Testis (tissue), 3 donors: ENCODE results near the gene WNK2. TPM values are rescaled to one million over a fixed set of nuclear protein-coding genes. Genes with fewer than 3 reads are reported as not detected.

Source experiments
- DNase-seq: peaks from one replicate; pipeline ENCODE4 v3.0.0-alpha.2; 2019
- H3K27ac ChIP-seq, 2 donors: fragments of 200-600 bp; sonication (generic); one replicate each; pipeline ENCODE4 v1.5.1; 2019
- H3K27me3 ChIP-seq: fragments of 200-600 bp; sonication (generic); one replicate; pipeline ENCODE4 v1.5.1; 2019
- H3K36me3 ChIP-seq: fragments of 200-600 bp; sonication (generic); one replicate; pipeline ENCODE4 v1.5.1; 2017; ENCODE audit warnings: low read depth; ENCODE audit errors: missing control alignments
- H3K4me1 ChIP-seq: fragments of 200-600 bp; sonication (generic); one replicate; pipeline ENCODE4 v1.5.1; 2019
- H3K4me3 ChIP-seq, 2 donors: fragments of 200-600 bp; sonication (generic); one replicate each; pipeline ENCODE4 v1.5.1; 2017 to 2019
- H3K9me3 ChIP-seq: fragments of 200-600 bp; sonication (generic); one replicate; pipeline ENCODE4 v1.5.1; 2017
- CTCF ChIP-seq, 3 experiments: fragments of 450-650 bp in 2 of 3; fragments of 200-600 bp in 1 of 3; sonication (generic) in 1 of 3; IDR thresholded peaks; one replicate each; pipeline ENCODE4 v1.5.1; 2016 to 2019; ENCODE audit warnings: antibody characterized with exemption in 3 of 3, mild to moderate bottlenecking in 2 of 3, moderate library complexity in 1 of 3
- POLR2A ChIP-seq: fragments of 450-650 bp; IDR thresholded peaks from one replicate; pipeline ENCODE4 v1.6.1; 2017; ENCODE audit warnings: antibody characterized with exemption, mild to moderate bottlenecking, moderate library complexity
- WGBS, 2 donors: methylation state at CpG; one replicate each; pipeline ENCODE4 v1.1.5; 2018; 5-methylcytosine and 5-hydroxymethylcytosine counted together
- intact Hi-C: fragments of 100-400 bp; cut with DNase I; formaldehyde crosslinking; loops from one replicate; pipeline ENCODE4 v1.15.1; 2023; ENCODE audit warnings: low total_unique reads
- polyA plus RNA-seq: library from polyadenylated mRNA; stranded (reverse); fragments of 350-450 nt; fragmentation: Illumina TruSeq; extraction: RNeasy Lipid Tissue Mini Kit (QIAGEN cat#74804); gene quantifications from one replicate; pipeline ENCODE4 v1.2.3, GENCODE V29; 2014; ENCODE audit warnings: low read depth, low replicate concordance; ENCODE audit not compliant: insufficient read depth
- total RNA-seq, 2 donors: library from RNA; depleted of rRNA; stranded (reverse); fragments of >200 nt; gene quantifications; one replicate each; pipeline ENCODE4 v1.2.3, GENCODE V29; 2016

Gene WNK2
- total and polyA plus RNA-seq, 3 donors from 2014 or later, result 29.0 to 91.1 (median 50.5) TPM

DNA sequence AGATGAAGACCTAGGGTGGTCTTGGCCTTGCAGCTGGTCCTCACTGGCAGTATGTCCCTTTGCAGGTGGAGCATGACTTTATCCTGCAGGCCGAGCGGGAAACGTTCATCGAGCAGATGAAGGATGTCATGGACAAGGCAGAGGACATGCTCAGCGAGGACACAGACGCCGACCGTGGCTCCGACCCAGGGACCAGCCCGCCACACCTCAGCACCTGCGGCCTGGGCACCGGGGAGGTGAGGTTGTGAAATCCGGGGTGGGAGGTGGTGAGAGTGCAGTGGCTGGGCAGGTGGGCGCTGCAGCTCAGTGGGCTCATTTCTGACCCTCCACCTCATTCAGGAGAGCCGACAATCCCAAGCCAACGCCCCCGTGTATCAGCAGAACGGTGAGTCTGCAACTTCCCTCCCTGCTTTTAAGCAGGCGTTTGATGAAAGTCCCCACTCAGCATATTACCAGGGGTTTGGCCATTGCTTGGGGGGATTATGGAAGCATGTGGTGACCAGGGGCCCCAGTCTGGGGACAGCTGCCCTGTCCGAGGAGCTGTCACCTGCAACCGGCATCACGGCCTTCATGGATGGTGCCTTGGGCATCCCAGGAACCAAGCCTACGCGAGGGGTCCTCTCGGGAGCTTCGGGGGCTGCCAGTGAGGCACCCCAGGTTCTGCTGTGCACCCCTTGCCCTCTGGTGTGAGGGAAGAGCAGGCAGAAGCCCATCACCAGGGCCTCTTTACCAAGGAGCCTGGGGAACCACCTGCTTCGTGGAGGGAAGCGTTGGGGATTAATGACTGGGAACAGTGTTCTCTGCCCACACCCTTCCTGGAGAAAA lies 84.0 kb downstream of the WNK2 start:
- intact Hi-C loops, result no loop called here
- H3K27me3 ChIP-seq, result no peaks in the 10 kb centered on the region
- no peak overlapping the region for H3K27ac ChIP-seq
- 93 to 94% methylated on average over 12 to 28 of the region's 28 CpGs for WGBS, 2 donors
- H3K4me3 ChIP-seq, result no peak overlapping the region
- H3K36me3 ChIP-seq, result no peaks in the 10 kb centered on the region
- TF ChIP-seq POLR2A (no peak), CTCF (IDR thresholded peaks at IDR 0.05) (no peak)
- no peaks in the 10 kb centered on the region for H3K9me3 ChIP-seq
- DNase-seq, result no peak
- no peaks in the 10 kb centered on the region for H3K4me1 ChIP-seq

DNA sequence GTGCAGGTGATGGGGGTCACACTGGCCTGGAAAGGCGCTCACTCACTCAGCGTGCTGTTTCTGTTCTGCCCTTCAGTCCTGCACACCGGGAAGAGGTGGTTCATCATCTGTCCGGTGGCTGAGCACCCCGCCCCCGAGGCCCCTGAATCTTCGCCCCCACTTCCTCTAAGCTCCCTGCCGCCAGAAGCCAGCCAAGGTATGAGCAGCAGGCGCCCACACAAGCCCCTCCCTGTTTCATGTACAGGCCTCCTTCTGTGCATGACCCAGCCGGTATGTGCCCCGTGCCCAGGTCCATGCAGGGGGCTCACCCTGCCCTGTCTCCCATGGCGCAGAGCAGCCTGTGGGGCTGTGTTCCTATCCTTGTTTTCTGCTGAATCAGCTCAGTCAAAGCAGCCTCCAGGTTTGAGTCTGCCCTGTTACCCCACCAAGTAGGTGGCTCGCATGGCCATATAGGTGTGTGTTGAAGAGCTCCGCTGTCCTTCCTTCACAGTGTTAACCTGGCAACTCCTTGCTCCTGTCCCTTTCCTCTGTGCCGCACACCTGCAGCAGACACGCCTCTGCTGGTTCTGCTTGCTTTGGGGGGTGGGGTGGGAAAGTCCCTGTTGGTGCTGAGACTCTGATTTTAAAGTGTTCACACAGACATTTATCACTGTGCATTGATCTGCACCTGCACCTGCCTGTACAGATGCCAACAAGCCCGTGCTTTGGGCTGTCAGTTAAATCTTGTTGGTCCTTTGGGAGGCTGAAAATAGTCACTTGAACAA lies 84.8 kb downstream of the WNK2 start:
- no peaks in the 10 kb centered on the region for H3K36me3 ChIP-seq
- H3K4me3 ChIP-seq, result no peak overlapping the region
- 89 to 92% methylated on average over 12 to 17 of the region's 17 CpGs for WGBS, 2 donors
- TF ChIP-seq CTCF (IDR thresholded peaks at IDR 0.05) (no peak), POLR2A (no peak)
- no peaks in the 10 kb centered on the region for H3K9me3 ChIP-seq
- DNase-seq, result no peak
- no peaks in the 10 kb centered on the region for H3K27me3 ChIP-seq
- H3K27ac ChIP-seq, result no peak overlapping the region
- H3K4me1 ChIP-seq, result no peaks in the 10 kb centered on the region
- intact Hi-C loops, result no loop called here

DNA sequence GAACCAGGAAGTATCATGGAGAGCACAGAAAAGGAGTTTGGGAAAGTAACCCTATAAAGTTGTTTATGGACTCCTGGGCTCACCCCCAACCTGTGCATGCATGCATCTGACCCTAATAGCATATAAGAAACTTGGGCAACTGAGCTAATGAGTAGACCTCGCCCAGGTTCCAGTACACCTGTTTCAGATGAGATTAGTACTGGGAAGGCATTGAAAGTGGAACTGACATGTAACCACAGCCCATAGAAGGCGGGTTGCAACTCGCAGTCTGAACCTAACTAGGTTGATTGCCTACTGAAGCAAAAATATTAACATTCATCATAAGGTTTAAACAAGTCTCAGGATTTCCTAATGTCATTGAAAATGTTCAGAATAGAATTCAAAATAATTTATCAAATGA lies 87.0 kb downstream of the WNK2 start:
- TF ChIP-seq POLR2A (no peak), CTCF (IDR thresholded peaks at IDR 0.05) (no peak)
- H3K27me3 ChIP-seq, result no peaks in the 10 kb centered on the region
- H3K36me3 ChIP-seq, result no peaks in the 10 kb centered on the region
- no peaks in the 10 kb centered on the region for H3K4me1 ChIP-seq
- 96 to 97% methylated on average over 3 of the region's 3 CpGs for WGBS, 2 donors
- DNase-seq, result no peak
- no peak overlapping the region for H3K27ac ChIP-seq
- H3K4me3 ChIP-seq, result no peak overlapping the region
- no peaks in the 10 kb centered on the region for H3K9me3 ChIP-seq
- intact Hi-C loops, result no loop called here

- no peak for TF ChIP-seq POLR2A
- no peak for TF ChIP-seq CTCF (IDR thresholded peaks at IDR 0.05)
- Histone ChIP-seq H3K27ac (no peak overlapping the region), H3K9me3 (no peaks in the 10 kb centered on the region), H3K4me1 (no peaks in the 10 kb centered on the region), H3K36me3 (no peaks in the 10 kb centered on the region), H3K4me3 (no peak overlapping the region), H3K27me3 (no peaks in the 10 kb centered on the region)
- 95 to 97% methylated on average over 5 of the region's 5 CpGs for WGBS, 2 donors
- intact Hi-C loops, result no loop called here
- no peak for DNase-seq
Observed at GRCh38 chr9:93276973-93277372, 93.0 kb downstream of the WNK2 start.
